T-helper 2 cell (primary cell): ENCODE results near the gene CCR6.

Experiments used
- DNase-seq, 5 experiments: peaks; one replicate each; pipeline versions ENCODE4 v3.0.0 to v3.0.0-alpha.2; 2012 to 2022

Gene CCR6

GRCh38 chr6:167099707-167100106 lies 23.2 kb upstream of the CCR6 start:
- DNase-seq, result no peak

- DNase-seq, result no peak
Observed at GRCh38 chr6:167100241-167100674, 22.6 kb upstream of the CCR6 start.

DNA sequence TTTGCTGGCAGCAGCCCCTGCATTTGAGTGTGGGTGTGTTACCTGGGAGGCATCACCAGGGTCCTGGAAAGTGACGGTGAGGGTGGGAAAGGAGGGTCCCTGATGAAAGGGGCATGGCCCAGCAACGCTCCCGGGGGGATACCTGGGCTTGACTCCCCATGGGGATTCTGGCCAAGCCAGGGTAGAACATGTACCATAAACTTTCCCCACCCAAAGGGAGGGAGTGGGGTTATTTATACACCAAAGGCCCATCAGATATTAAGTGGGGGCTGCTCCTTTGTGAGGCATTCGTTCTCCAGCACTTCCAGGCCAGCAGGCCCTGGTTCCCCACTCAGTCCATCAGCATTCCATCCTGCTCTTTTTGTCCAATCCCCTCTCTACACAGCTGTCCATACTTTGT lies 20.6 kb upstream of the CCR6 start:
- DNase-seq, result no peak

DNA sequence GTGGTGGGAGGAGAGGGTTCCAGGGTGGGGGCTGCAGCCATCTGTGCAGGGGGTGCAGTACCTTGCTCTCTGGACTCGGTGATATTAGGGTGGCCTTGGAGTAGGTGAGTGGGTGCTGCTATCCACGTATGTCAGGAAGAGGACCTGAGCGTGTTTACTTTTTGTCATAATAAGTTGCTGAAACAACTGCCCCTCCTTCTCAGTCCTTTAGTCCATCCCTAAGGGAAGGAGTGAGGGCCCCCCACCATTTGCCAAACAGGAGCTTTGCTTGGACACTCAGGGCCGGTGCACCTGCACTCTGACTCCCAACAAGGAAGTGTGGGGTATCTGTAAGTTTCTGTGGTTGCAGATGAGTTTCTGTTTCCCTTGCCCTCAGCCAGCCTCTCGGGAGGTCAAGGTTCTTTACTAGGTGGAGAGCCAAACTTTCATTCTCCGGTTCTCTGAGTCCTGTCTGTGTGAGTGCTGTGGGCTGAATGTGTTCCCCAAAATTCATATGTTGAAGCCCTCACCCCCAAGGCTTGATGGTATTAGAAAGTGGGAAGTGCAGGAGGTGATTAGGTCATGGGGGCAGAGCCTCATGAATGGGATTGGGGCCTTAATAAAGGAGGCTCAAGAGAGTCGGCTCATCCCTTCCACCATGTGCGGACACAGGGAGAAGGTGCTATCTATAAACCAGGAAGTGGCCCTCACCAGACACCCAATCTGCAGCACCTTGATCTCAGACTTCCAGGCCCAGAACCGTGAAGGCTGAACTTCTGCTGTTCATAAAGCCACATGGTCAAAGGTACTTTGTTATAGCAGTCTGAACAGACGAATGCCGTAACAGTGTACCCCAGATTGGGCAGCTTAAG lies 19.6 kb upstream of the CCR6 start:
- DNase-seq, result no peak

DNA sequence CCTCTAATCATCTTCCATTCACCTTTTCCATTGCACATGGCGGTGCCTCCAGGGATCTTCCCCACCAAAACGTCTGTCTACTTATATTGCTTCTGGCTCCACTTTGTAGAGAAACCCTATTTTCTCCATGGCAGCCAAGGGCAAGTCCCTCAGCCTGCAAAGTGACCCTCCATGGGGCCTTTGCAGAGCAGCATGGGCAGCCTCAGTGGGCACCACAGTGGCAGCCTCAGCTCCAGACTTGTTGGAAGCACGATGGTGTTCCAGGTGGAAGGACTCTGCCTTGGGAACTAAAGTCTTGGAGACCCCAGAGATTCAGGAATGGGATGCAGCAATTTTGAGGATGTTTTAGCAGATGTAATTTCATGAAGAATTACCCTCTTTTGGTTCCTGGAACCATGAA lies 18.5 kb upstream of the CCR6 start:
- DNase-seq, result no peak

GRCh38 chr6:167105060-167105459 lies 17.8 kb upstream of the CCR6 start:
- DNase-seq, result no peak

DNA sequence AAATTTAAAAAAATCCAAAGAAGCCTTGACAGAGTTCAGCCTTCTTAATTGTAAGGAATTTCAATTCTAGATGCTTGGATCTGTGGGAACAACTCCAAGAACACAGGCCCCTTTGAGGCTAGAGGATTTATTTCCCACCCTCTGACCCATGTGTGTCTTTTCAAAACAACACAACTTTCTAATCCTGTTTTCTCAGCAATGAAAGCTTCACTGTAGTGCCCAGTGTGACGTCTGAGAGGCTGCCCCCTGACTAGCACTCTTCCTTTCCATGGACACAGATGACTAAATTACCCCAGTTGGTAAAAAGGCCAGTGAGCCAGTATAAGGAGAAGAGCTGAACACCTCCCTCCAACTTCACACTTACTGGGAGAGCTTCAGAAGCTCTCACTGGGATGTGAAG lies 16.5 kb upstream of the CCR6 start:
- no peak for DNase-seq

DNA sequence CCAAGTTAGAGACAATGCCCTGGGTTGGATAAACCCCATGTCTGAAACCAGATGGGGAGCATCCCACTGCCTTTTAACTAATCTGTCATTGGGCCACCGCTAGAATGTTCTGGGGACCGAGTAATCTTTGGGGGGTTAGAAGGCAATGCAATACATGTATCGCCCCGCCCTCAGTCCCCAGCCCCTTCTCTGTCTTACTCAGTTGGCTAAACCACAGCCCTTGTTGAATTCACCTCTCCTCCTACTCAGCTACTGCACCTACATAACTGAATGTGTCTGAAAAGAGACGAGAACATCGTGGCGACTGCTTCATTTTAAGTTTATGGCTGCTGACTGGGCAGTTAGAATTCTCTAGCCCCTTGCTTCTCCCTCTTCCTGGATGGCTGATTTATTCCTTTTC lies 15.1 kb upstream of the CCR6 start:
- no peak for DNase-seq

GRCh38 chr6:167108278-167108677 lies 14.6 kb upstream of the CCR6 start:
- DNase-seq, result no peak

GRCh38 chr6:167109651-167110050 lies 13.2 kb upstream of the CCR6 start:
- no peak for DNase-seq

GRCh38 chr6:167111597-167111996 lies 11.3 kb upstream of the CCR6 start:
- no peak for DNase-seq

- DNase-seq, result no peak
Observed at GRCh38 chr6:167112421-167112820, 10.5 kb upstream of the CCR6 start.

GRCh38 chr6:167113047-167113754 lies 9.7 kb upstream of the CCR6 start:
- no peak for DNase-seq

GRCh38 chr6:167113935-167114910 lies 8.7 kb upstream of the CCR6 start:
- peak in 3 of 5 experiments; percentile 30 to 89 (median 37) for DNase-seq

DNA sequence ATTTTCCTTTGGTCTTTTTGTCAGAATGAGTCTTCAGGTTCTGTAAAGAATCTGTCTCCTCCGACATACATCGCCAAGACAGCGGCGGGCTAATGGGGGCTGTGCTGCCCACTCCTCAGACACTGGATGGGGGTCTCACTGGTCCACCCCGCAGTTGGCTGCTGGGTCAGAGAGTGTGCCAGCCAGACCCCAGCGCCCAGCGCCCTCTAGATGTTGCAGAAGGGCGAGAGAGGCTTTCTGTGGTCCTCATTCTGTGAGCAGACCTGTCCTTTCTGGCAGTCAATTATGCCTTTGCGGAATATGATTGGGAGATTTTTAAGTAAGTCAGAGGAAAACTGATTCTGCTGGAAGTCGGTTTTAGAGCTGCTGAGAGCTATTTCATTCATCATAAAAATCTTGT lies 7.8 kb upstream of the CCR6 start:
- no peak for DNase-seq

DNA sequence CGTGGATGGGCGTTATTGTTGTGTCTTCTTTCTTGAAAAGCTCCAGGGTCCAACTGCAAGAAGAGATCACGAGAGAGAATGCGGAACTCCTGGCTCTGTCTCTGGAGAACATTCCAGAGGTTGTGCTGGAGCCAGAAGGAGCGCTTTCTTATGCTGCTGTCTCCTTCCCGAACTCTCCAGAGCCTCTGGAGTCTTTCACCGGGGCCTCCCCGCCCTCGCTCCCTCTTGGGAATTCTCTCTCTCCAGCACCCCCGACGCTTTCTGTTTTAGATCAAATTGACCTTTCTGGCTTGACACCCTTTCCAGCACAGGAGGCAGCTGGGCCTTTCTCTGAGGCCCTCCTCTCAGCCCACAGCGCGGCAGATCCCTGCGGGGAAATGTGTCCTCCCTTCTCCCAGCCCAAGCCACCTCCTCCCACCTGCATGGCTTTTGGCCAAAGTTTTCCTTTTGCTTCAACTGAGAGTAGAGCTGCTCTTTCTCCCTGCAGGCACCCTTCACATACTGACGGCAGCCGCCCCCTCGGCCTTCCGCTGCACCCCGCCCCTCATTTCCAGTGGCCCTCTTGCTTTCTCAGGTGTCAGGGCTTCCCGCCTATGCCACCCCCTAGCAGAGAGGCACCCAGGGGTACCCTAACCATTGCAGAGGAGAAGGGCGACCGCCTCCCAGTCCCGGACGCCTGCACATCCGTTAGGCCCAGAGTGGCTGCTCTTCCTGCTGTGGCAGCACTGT lies 6.6 kb upstream of the CCR6 start:
- no peak for DNase-seq

- DNase-seq, result no peak
Observed at GRCh38 chr6:167116838-167117228, 6.1 kb upstream of the CCR6 start.

DNA sequence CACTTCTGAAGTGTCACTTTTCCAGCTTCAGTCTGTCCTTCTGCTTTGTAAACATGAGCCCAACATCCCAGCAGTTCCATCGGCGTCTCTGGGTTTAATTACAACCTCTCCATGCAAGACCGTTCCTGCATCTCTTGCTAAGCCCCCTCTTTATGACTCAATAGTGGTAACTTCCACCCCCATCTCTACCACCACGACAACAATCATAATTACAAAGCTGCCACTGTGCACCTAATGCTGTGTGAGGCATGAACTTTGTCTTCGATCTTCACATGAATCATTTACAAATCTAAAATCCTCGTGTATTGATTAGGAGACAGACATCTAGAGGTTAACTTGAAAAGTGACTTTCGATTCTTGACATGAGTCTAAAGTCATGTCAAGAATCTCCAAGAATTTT lies 4.9 kb upstream of the CCR6 start:
- DNase-seq, result no peak

- no peak for DNase-seq
Observed at GRCh38 chr6:167118839-167119238, 4.1 kb upstream of the CCR6 start.

DNA sequence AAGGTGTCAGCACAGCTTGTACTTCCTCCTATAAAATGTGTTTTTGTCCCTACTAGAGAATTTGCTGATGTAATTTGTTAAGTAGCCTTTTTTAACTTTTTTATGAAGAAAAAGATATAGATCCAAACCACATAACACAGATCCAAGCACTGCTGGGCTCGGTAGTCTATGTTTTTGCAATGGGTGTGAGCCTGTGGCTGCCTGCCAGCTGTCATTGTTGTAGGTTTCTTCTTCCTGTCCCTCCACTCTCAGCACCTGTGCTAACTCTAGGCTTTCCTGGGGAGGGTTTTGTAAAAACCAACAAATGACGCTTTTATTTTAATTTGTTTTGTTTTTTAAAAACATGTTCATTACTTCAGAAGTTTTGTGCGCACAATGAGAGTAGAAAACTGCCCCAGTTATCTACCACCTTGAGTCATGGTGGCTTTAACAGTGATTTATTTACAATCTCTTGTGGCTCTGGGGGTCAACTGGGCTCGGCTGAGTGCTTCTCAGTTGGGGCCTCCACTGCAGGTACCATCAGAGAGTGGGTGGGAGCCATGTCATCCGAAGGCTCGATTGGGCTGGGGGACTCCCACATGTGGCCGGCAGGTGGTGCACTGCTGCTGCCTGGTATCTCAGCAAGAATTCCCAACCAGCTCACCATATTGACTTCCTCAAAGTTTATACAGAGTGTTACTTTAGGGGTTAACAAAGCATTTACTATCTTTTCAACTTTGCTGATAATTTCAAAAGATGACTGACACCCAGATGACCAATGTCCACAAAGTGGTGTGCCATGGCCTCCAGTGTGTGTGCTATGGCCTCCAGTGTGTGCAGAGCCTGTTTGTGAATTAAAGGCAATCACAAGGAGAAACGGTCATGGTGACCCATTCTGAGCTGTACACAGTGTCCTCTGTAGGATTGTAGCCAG lies 3.0 kb upstream of the CCR6 start:
- peak in 3 of 5 experiments; percentile 35 to 88 (median 73) for DNase-seq

GRCh38 chr6:167120583-167120903 lies 2.4 kb upstream of the CCR6 start:
- DNase-seq, result no peak
